Tibial nerve (tissue), 4 donors: ENCODE measurements around the gene PLD5. TPM values are rescaled to one million over a fixed set of nuclear protein-coding genes. Genes with fewer than 3 reads are reported as not detected.

ENCODE experiments used
- DNase-seq, 2 donors: peaks; one replicate each; pipeline ENCODE4 v3.0.0-alpha.2; 2019; ENCODE audit warnings: low spot score in 2 of 2
- H3K27ac ChIP-seq, 4 donors: fragments of 200-600 bp; sonication (generic) in 3 of 4; one replicate each; pipeline ENCODE4 v1.5.1; 2017 to 2019; ENCODE audit warnings: mild to moderate bottlenecking in 1 of 4
- H3K27me3 ChIP-seq, 2 donors: fragments of 200-600 bp; sonication (generic) in 1 of 2; one replicate each; pipeline versions ENCODE4 v1.5.1 to v1.6.0; 2017 to 2019
- H3K36me3 ChIP-seq, 3 donors: fragments of 200-600 bp; sonication (generic); one replicate each; pipeline ENCODE4 v1.5.1; 2018 to 2019
- H3K4me1 ChIP-seq, 4 donors: fragments of 200-600 bp; sonication (generic) in 3 of 4; one replicate each; pipeline ENCODE4 v1.5.1; 2017 to 2019
- H3K4me3 ChIP-seq, 4 donors: fragments of 200-600 bp; sonication (generic) in 3 of 4; one replicate each; pipeline ENCODE4 v1.5.1; 2017 to 2019; ENCODE audit warnings: mild to moderate bottlenecking in 1 of 4, moderate library complexity in 1 of 4
- H3K9me3 ChIP-seq, 4 donors: fragments of 200-600 bp; sonication (generic) in 3 of 4; one replicate each; pipeline ENCODE4 v1.5.1; 2017 to 2019
- CTCF ChIP-seq, 5 experiments: fragments of 200-600 bp in 3 of 5; fragments of 450-650 bp in 2 of 5; sonication (generic) in 3 of 5; IDR thresholded peaks; one replicate each; pipeline ENCODE4 v1.5.1; 2016 to 2019; ENCODE audit warnings: antibody characterized with exemption in 5 of 5, mild to moderate bottlenecking in 3 of 5, moderate library complexity in 2 of 5
- EP300 ChIP-seq, 2 donors: sonication (generic); formaldehyde crosslinking; IDR thresholded peaks; one replicate each; pipeline ENCODE4 v1.6.1; 2017; ENCODE audit warnings: antibody characterized with exemption in 2 of 2, mild to moderate bottlenecking in 1 of 2
- POLR2A ChIP-seq, 2 donors: fragments of 450-650 bp; IDR thresholded peaks; one replicate each; pipeline ENCODE4 v1.6.1; 2017; ENCODE audit warnings: antibody characterized with exemption in 2 of 2, mild to moderate bottlenecking in 2 of 2, moderate library complexity in 2 of 2
- WGBS, 2 donors: methylation state at CpG; one replicate each; pipeline ENCODE4 v1.1.5; 2018; 5-methylcytosine and 5-hydroxymethylcytosine counted together
- total RNA-seq, 4 donors: library from RNA; depleted of rRNA; stranded (reverse); fragments of >200 nt; gene quantifications; one replicate each; pipeline ENCODE4 v1.1.0, GENCODE V29; 2016

Gene PLD5
- total RNA-seq, 4 donors from 2014 or later, result 0.21 to 0.59 TPM; not detected in 2

DNA sequence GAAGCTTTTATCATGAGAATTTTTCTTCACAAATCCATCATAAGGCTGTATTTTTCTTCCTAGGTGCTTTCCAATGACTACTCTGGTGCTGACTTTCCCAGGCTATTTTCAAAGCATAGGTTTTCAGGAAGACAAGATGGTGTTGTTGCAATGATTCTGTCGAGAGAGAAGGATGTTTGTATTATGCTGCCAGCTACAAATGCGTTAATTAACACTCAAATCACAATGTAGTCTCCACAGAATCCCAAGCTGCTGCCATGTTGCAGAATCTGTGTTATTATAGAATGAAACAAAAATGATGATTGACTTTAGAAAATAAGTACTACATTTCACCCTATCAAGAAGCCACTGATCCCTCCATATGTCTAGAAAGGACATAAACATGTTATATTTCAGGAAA lies 346.1 kb downstream of the PLD5 start:
- 54% methylated on average over 2 of the region's 2 CpGs for whole genome bisulfite sequencing, 2 donors
- Histone ChIP-seq H3K9me3 (peaks cover 0 to 19% (median 0%) of the 10 kb centered on the region in 4 donors), H3K27me3 (no peaks in the 10 kb centered on the region), H3K4me1 (no peaks in the 10 kb centered on the region), H3K36me3 (no peaks in the 10 kb centered on the region), H3K27ac (no peak overlapping the region), H3K4me3 (no peak overlapping the region)
- no peak for DNase-seq
- TF ChIP-seq CTCF (IDR thresholded peaks at IDR 0.05), result no peak
- no peak for TF ChIP-seq EP300 (IDR thresholded peaks at IDR 0.05)
- no peak for TF ChIP-seq POLR2A (IDR thresholded peaks at IDR 0.05)

DNA sequence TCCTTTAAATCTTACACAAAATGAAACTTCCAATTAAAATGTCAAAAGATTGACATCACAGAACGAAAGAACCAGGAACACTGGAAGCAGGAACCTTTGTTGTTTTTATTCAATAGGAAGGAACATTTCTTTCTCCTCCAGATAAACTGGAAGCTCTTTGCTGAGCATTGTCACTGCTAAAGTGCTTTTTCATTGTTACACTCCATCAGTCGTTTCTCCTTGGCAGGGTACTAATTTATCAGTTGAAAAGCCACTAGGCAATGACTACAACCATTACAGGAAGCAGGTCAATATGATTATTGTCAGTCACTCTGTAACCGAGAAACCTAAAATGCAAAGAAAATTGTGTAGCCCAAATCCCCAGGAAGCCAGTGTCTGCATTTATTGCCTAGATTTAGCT lies 362.4 kb downstream of the PLD5 start:
- Histone ChIP-seq H3K36me3 (no peaks in the 10 kb centered on the region), H3K4me1 (no peaks in the 10 kb centered on the region), H3K27ac (no peak overlapping the region), H3K9me3 (no peaks in the 10 kb centered on the region), H3K27me3 (no peaks in the 10 kb centered on the region), H3K4me3 (no peak overlapping the region)
- no peak for DNase-seq
- 43 to 45% methylated on average over 3 of the region's 3 CpGs for WGBS, 2 donors
- no peak for TF ChIP-seq POLR2A (IDR thresholded peaks at IDR 0.05)
- no peak for TF ChIP-seq CTCF (IDR thresholded peaks at IDR 0.05)
- no peak for TF ChIP-seq EP300 (IDR thresholded peaks at IDR 0.05)

DNA sequence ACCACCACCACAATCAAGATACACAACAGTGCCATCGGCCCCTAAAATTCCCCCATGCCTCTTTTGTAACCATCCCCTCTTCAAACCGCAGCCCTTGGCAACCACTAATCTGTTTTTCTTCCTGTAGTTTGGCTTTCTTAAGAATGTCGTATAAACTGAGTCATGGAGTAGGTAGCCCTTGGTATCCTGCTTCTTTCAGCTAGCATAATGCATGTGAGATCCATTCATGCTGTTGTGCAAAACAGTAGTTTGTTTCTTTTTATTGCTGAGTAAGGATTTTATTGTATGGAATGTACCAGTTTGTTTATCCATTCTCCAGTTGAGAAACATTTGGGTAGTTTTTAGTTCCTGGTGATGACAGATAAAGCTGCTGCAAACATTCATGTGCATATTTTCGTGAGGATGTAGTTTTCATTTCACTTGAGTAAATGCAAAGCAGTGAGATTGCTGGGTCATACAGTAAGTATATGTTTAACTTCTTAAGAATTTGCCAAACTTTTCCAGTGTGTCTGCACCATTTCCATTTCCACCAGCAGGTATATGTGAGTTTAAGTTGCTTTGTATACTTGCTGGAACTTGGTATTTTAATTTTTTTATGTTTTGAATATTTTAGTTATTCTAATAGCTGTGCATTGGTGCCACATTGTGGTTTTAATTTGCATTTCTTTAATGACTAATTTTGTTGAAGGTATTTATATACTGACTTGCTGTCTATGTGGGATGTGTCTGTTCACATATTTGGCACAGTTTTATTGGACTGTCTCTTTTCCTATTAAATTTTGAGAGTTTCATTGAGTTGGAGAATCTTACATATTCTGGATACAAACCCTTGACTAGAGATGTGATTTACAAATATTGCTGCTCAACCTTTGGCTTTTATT lies 377.2 kb downstream of the PLD5 start:
- no peak overlapping the region for H3K4me3 ChIP-seq
- TF ChIP-seq POLR2A (IDR thresholded peaks at IDR 0.05) (no peak), CTCF (IDR thresholded peaks at IDR 0.05) (no peak)
- DNase-seq, result no peak
- peaks cover 0 to 13% (median 0%) of the 10 kb centered on the region in 4 donors for H3K9me3 ChIP-seq
- WGBS, 2 donors, result 26 to 31% methylated on average over 4 of the region's 4 CpGs
- peaks cover 0 to 5% (median 0%) of the 10 kb centered on the region in 4 donors for H3K4me1 ChIP-seq
- H3K27me3 ChIP-seq, result no peaks in the 10 kb centered on the region
- no peaks in the 10 kb centered on the region for H3K36me3 ChIP-seq
- no peak overlapping the region for H3K27ac ChIP-seq

DNA sequence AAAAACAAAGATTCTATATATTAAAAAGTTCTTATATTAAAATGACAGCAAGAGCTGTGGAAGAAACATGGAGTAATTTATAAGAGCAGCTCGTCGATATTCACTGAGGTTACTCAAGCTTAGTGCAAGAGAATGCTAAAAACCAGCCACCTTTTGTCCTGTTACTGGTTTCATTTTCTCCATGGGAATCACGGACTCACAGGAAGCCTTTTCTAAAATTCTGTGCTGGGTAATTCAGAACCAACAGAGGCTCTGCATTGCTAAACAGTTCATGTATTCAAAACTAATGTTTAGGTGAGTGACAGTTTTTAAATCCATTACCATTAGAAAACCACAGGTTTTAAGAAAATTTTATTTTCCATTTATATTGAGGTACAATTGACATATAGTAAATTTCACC lies 377.8 kb downstream of the PLD5 start:
- Histone ChIP-seq H3K9me3 (peaks cover 0 to 13% (median 0%) of the 10 kb centered on the region in 4 donors), H3K27me3 (no peaks in the 10 kb centered on the region), H3K4me1 (peaks cover 0 to 5% (median 0%) of the 10 kb centered on the region in 4 donors), H3K27ac (no peak overlapping the region), H3K36me3 (no peaks in the 10 kb centered on the region), H3K4me3 (no peak overlapping the region)
- TF ChIP-seq EP300 (IDR thresholded peaks at IDR 0.05), result no peak
- no peak for TF ChIP-seq CTCF (IDR thresholded peaks at IDR 0.05)
- TF ChIP-seq POLR2A (IDR thresholded peaks at IDR 0.05), result no peak
- DNase-seq, result no peak
- WGBS, 2 donors, result 37 to 41% methylated on average over 3 of the region's 3 CpGs

- no peaks in the 10 kb centered on the region for H3K27me3 ChIP-seq
- 78 to 100% methylated on average over 1 of the region's 1 CpG for WGBS, 2 donors
- no peaks in the 10 kb centered on the region for H3K4me1 ChIP-seq
- H3K27ac ChIP-seq, result no peak overlapping the region
- H3K36me3 ChIP-seq, result no peaks in the 10 kb centered on the region
- no peaks in the 10 kb centered on the region for H3K9me3 ChIP-seq
- DNase-seq, result no peak
- TF ChIP-seq EP300 (IDR thresholded peaks at IDR 0.05) (no peak), CTCF (IDR thresholded peaks at IDR 0.05) (no peak), POLR2A (IDR thresholded peaks at IDR 0.05) (no peak)
- H3K4me3 ChIP-seq, result no peak overlapping the region
Observed at GRCh38 chr1:242140836-242141235, 383.7 kb downstream of the PLD5 start.
